Erythroblast (primary cell): ENCODE results near the gene SGK1.

ENCODE experiments used
- GATA1 ChIP-seq: IDR thresholded peaks from 2 replicates; pipeline ENCODE4 v1.6.1; 2011; ENCODE audit warnings: low read depth, mild to moderate bottlenecking, control low read depth, low read length, moderate library complexity
- POLR2A ChIP-seq: IDR thresholded peaks from 2 replicates; pipeline ENCODE4 v1.6.1; 2011; ENCODE audit warnings: mild to moderate bottlenecking, low read length

DNA sequence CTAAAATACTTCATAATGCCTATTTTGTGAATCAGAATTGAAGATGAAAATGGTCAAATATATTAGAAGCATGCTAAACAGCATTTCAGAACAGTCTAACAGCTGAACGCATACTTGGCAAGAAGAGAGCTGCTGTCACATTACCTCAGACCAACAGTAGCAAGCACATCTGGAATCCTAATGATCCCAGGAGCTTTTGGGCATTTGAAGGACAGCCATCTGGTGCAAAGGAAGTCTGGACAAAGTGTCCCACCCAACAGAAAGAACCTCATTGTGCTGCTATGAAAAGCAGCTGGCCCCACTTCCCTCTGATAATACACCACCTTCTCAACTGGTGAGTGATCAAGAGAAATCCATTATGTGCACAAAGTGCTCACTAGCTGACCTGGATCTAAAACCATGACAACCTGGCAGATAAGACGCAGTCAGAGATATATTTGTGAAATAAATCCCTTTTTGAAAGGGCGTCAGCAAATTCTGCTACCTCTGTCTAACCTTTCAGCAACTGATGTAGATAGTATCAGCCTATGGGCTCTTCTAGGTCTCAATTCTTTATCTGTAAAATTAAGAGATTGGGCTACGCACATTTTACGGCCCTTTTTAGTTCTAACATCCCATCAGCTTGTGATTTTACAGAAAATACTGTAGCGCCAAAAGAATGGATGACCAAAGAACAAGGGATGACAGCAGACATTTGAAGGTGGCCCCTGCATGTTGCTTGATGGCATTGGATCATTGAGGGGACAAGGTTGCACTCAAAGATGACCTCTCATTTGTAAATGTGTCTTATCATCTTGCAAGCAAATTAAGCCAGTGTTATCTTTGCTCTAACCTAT, 78.7 kb downstream of the SGK1 start:
- TF ChIP-seq POLR2A (no peak), GATA1 (no peak)
